Fibroblast of mammary gland (primary cell): Measurements from ENCODE around the gene RNF144A.

ENCODE experiments used
- DNase-seq: peaks from one replicate; pipeline ENCODE4 v3.0.0-alpha.2; 2010; ENCODE audit warnings: low read depth
- H3K4me3 ChIP-seq: 2 replicates; pipeline ENCODE4 v1.5.1; 2011; ENCODE audit warnings: low read depth, mild to moderate bottlenecking, low read length, moderate library complexity; ENCODE audit not compliant: control insufficient read depth
- CTCF ChIP-seq: conservative IDR thresholded peaks from 2 replicates; pipeline ENCODE4 v1.5.1; 2011; ENCODE audit warnings: low read depth, low read length, inconsistent platforms; ENCODE audit not compliant: control insufficient read depth, insufficient read depth

Gene RNF144A

GRCh38 chr2:6939071-6939470, 21.9 kb downstream of the RNF144A start:
- TF ChIP-seq CTCF, result no peak
- no peak overlapping the region for H3K4me3 ChIP-seq
- no peak for DNase-seq

GRCh38 chr2:6940820-6941219, 23.6 kb downstream of the RNF144A start:
- TF ChIP-seq CTCF, result no peak
- no peak for DNase-seq
- no peak overlapping the region for H3K4me3 ChIP-seq

GRCh38 chr2:6941299-6942046, 24.3 kb downstream of the RNF144A start:
- DNase-seq, result no peak
- H3K4me3 ChIP-seq, result no peak overlapping the region
- TF ChIP-seq CTCF, result no peak

GRCh38 chr2:6942848-6943247, 25.6 kb downstream of the RNF144A start:
- no peak for TF ChIP-seq CTCF
- H3K4me3 ChIP-seq, result no peak overlapping the region
- DNase-seq, result no peak

- no peak for DNase-seq
- no peak for TF ChIP-seq CTCF
- no peak overlapping the region for H3K4me3 ChIP-seq
Observed at GRCh38 chr2:6943523-6943922, 26.3 kb downstream of the RNF144A start.

- H3K4me3 ChIP-seq, result no peak overlapping the region
- no peak for DNase-seq
- no peak for TF ChIP-seq CTCF
Observed at GRCh38 chr2:6943971-6944370, 26.8 kb downstream of the RNF144A start.
